ENCODE data around the gene CD59. TPM values are rescaled to one million over a fixed set of nuclear protein-coding genes. Genes with fewer than 3 reads are reported as not detected.
"Not testable (repeated sequence)": the region's sequence is repeated elsewhere in the genome, so short reads cannot be mapped to it uniquely, and the experiment has no call there.

Gene CD59
- total RNA-seq, 3 donors from 2014 or later: 296 to 563 (median 375) TPM

DNA sequence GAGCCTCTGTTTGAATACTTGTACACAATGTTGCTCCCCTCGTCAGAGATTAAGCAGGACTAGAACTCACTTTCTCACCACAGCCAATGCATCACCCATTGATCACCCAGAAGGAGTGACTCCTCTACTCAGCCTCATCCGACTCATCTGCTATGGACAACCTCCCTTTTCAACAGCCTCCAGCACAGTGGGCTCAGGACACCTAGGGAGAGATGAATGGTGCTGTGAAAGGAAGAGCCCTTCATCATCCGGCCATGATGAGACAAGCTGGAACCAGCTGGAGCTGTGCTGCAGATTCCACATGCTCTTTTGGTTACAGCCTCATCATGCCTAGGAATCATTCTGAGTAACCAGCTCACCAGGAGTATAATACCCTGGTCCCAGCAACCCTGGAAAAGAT lies 51.1 kb downstream of the CD59 start:
- intact Hi-C loops (cut with DNase I; ENCODE audit: low total_unique reads): no loop called here
- TF ChIP-seq POLR2AphosphoS5 (IDR thresholded peaks at IDR 0.05): no peak
- no peak for TF ChIP-seq POLR2A (IDR thresholded peaks at IDR 0.05)
- TF ChIP-seq, protein P1, sequence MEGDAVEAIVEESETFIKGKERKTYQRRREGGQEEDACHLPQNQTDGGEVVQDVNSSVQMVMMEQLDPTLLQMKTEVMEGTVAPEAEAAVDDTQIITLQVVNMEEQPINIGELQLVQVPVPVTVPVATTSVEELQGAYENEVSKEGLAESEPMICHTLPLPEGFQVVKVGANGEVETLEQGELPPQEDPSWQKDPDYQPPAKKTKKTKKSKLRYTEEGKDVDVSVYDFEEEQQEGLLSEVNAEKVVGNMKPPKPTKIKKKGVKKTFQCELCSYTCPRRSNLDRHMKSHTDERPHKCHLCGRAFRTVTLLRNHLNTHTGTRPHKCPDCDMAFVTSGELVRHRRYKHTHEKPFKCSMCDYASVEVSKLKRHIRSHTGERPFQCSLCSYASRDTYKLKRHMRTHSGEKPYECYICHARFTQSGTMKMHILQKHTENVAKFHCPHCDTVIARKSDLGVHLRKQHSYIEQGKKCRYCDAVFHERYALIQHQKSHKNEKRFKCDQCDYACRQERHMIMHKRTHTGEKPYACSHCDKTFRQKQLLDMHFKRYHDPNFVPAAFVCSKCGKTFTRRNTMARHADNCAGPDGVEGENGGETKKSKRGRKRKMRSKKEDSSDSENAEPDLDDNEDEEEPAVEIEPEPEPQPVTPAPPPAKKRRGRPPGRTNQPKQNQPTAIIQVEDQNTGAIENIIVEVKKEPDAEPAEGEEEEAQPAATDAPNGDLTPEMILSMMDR (IDR thresholded peaks at IDR 0.05): no peak

DNA sequence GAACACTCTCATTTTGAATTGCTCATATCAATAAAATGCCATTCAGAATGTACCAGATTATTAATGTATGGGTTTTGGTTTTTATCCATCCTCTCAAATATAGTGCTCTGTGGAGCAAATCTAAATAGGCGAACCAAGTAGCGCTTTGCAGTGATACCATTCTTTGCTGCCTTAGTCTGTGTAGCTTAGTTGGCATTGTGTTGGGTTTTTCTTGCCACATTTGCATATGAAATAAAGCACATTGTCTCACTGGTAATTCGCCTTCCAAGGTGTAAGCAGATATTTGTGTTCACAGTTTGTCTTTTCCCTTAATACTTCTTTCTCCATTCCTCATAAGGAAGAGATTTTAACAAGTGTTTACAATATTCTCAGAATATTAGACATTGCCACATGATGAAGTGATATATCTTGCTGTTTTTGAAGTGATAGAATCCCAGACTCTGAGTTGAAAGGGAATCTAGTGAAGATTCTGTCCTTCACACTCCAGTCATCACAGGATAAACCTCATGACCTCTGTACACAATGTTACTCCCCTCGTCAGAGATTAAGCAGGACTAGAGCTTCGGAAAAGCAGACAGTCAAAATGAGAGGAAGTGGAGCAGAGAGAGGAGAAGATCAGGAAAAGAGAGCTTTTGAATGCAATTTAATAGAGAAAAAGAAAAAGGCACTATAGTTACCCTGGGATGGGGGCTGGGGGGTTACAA lies 52.1 kb downstream of the CD59 start:
- Histone ChIP-seq H3K9me3 (no peaks in the 10 kb centered on the region), H3K4me1 (no peaks in the 10 kb centered on the region), H3K36me3 (no peaks in the 10 kb centered on the region), H3K4me3 (no peak overlapping the region), H3K27me3 (no peaks in the 10 kb centered on the region), H3K27ac (no peak overlapping the region)
- DNase-seq (ENCODE audit: low spot score in 2 of 2): no peak
- intact Hi-C loops (cut with DNase I; ENCODE audit: low total_unique reads): no loop called here
- TF ChIP-seq POLR2AphosphoS5 (IDR thresholded peaks at IDR 0.05): no peak
- TF ChIP-seq POLR2A (IDR thresholded peaks at IDR 0.05): no peak
- TF ChIP-seq, protein P1 (IDR thresholded peaks at IDR 0.05): no peak

More for the DNA sequence above, 51.1 kb downstream of the CD59 start:
- no peak overlapping the region for H3K27ac ChIP-seq
- no peaks in the 10 kb centered on the region for H3K36me3 ChIP-seq
- H3K4me3 ChIP-seq: no peak overlapping the region
- no peaks in the 10 kb centered on the region for H3K9me3 ChIP-seq
- no peak for DNase-seq (ENCODE audit: low spot score in 2 of 2)
- H3K4me1 ChIP-seq: peaks cover 0 to 6% of the 10 kb centered on the region in 2 donors
- H3K27me3 ChIP-seq: no peaks in the 10 kb centered on the region

DNA sequence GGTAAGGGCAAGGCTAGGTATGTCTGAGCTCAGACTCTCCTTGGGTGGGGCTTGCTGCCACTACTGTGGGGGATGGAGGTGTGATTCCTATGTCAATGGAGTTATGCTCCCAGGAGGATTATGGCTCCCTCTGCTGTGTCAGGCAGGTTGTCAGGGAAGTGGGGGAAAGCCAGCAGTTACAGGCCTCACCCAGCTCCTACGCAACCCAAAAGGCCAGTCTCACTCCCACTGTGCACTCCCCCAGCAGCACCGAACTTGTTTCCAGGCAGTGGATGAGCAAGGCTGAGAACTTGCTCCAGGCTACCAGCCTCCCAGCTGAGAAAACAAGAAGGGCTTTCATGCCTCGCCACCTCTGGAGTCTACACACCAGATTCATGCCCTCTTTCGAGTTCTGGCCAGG lies 53.8 kb downstream of the CD59 start:
- Histone ChIP-seq H3K4me1 (no peaks in the 10 kb centered on the region), H3K36me3 (no peaks in the 10 kb centered on the region), H3K27me3 (no peaks in the 10 kb centered on the region), H3K4me3 (no peak overlapping the region), H3K27ac (peak overlapping the region; percentile 68 to 80), H3K9me3 (peaks cover 0 to 3% of the 10 kb centered on the region in 2 donors)
- intact Hi-C loops (cut with DNase I; ENCODE audit: low total_unique reads): no loop called here
- peak in 1 of 3 donors; percentile 28 for TF ChIP-seq POLR2AphosphoS5 (IDR thresholded peaks at IDR 0.05)
- no peak for TF ChIP-seq POLR2A (IDR thresholded peaks at IDR 0.05)
- TF ChIP-seq, protein P1 (IDR thresholded peaks at IDR 0.05): peak in 1 of 3 donors; percentile 17
- DNase-seq (ENCODE audit: low spot score in 2 of 2): peak in 1 of 2 donors; percentile 77

DNA sequence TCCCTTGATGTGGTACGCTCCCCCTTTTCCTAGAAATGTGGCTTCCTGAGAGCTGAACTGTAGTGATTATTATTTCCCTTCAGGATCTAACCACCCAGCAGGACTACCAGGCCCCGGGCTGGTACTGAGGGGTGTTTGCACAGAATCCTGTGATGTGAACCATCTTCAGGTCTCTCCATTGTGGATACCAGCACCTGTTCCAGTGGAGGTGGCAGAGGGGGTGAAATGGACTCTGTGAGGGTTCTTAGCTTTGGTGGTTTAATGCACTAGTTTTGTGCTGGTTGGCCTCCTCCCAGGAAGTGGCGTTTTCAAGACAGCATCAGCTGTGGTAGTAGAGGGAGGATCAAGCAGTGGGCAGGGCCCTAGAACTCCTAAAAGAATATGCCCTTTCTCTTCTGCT lies 54.2 kb downstream of the CD59 start:
- Histone ChIP-seq H3K36me3 (no peaks in the 10 kb centered on the region), H3K27me3 (no peaks in the 10 kb centered on the region), H3K4me1 (no peaks in the 10 kb centered on the region), H3K9me3 (peaks cover 0 to 3% of the 10 kb centered on the region in 2 donors), H3K4me3 (no peak overlapping the region), H3K27ac (peak overlapping the region; percentile 68 to 80)
- intact Hi-C loops (cut with DNase I; ENCODE audit: low total_unique reads): no loop called here
- TF ChIP-seq, protein P1 (IDR thresholded peaks at IDR 0.05): no peak
- TF ChIP-seq POLR2AphosphoS5 (IDR thresholded peaks at IDR 0.05): no peak
- TF ChIP-seq POLR2A (IDR thresholded peaks at IDR 0.05): no peak
- DNase-seq (ENCODE audit: low spot score in 2 of 2): no peak

DNA sequence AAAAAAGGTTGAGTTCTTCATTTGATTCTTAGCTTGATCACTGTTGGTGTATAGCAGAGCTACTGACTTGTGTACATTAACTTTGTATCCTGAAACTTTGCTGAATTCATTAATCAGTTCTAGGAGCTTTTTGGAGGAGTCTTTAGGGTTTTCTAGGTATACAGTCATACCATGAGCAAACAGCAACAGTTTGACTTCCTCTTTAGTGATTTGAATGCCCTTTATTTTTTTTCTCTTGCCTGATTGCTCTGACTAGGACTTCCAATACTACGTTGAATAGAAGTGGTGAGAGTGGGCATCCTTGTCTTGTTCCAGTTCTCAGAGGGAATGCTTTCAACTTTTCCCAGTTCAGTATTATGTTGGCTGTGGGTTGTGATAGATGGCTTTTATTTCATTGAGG lies 57.6 kb downstream of the CD59 start:
- H3K27ac ChIP-seq; DNase-seq (ENCODE audit: low spot score in 2 of 2); intact Hi-C loops (cut with DNase I; ENCODE audit: low total_unique reads); H3K4me1 ChIP-seq; H3K9me3 ChIP-seq; H3K4me3 ChIP-seq; H3K36me3 ChIP-seq; H3K27me3 ChIP-seq: not testable (repeated sequence)
